GM10847 (cell line): ENCODE results near the gene KRTAP4-3.

ENCODE experiments used
- POLR2A ChIP-seq: IDR thresholded peaks from 2 replicates; pipeline ENCODE4 v1.6.1; 2011; ENCODE audit not compliant: insufficient read length; ENCODE audit errors: extremely low read depth

KRTAP4-3 gene

GRCh38 chr17:41176744-41177387 lies 8.8 kb upstream of the KRTAP4-3 start:
- no peak for TF ChIP-seq POLR2A

GRCh38 chr17:41171886-41172285 lies 3.9 kb upstream of the KRTAP4-3 start:
- no peak for TF ChIP-seq POLR2A

GRCh38 chr17:41167561-41167960 lies 460 bp downstream of the KRTAP4-3 start:
- TF ChIP-seq POLR2A: no peak

- TF ChIP-seq POLR2A: no peak
Measured at GRCh38 chr17:41163828-41164227, 4.2 kb downstream of the KRTAP4-3 start.

GRCh38 chr17:41160648-41161047 lies 7.4 kb downstream of the KRTAP4-3 start, which contains the start of gene KRTAP4-4:
Gene KRTAP4-4 (minus strand): TSS chr17:41160748. CDS start chr17:41160691, 57 bp downstream.
- TF ChIP-seq POLR2A: no peak

- no peak for TF ChIP-seq POLR2A
Measured at GRCh38 chr17:41153856-41154255, 14.2 kb downstream of the KRTAP4-3 start.

- no peak for TF ChIP-seq POLR2A
Measured at GRCh38 chr17:41151525-41151924, 16.5 kb downstream of the KRTAP4-3 start.

- TF ChIP-seq POLR2A: no peak
Measured at GRCh38 chr17:41150026-41150425, 18.0 kb downstream of the KRTAP4-3 start.

- no peak for TF ChIP-seq POLR2A
Measured at GRCh38 chr17:41149652-41149985, 18.4 kb downstream of the KRTAP4-3 start, which contains the start of gene KRTAP4-5. Gene KRTAP4-5 (minus strand): TSS chr17:41149825. CDS start chr17:41149767, 58 bp downstream.

- TF ChIP-seq POLR2A: no peak
Measured at GRCh38 chr17:41147531-41148204, 20.4 kb downstream of the KRTAP4-3 start.

- TF ChIP-seq POLR2A: no peak
Measured at GRCh38 chr17:41145261-41145660, 22.8 kb downstream of the KRTAP4-3 start.

GRCh38 chr17:41144846-41145245 lies 23.2 kb downstream of the KRTAP4-3 start:
- TF ChIP-seq POLR2A: no peak

- TF ChIP-seq POLR2A: no peak
Measured at GRCh38 chr17:41141361-41141760, 26.7 kb downstream of the KRTAP4-3 start.

- TF ChIP-seq POLR2A: no peak
Measured at GRCh38 chr17:41140360-41141131, 27.5 kb downstream of the KRTAP4-3 start, which contains the start of gene KRTAP4-6. Gene KRTAP4-6 (minus strand): TSS chr17:41140544. CDS start chr17:41140487, 57 bp downstream.

- no peak for TF ChIP-seq POLR2A
Measured at GRCh38 chr17:41133880-41134735, 33.9 kb downstream of the KRTAP4-3 start.

GRCh38 chr17:41131979-41132378 lies 36.0 kb downstream of the KRTAP4-3 start:
- no peak for TF ChIP-seq POLR2A

GRCh38 chr17:41127371-41127770 lies 40.6 kb downstream of the KRTAP4-3 start:
- TF ChIP-seq POLR2A: no peak
